Sigmoid colon (tissue), 7 donors: ENCODE measurements around the gene PET100. TPM values are rescaled to one million over a fixed set of nuclear protein-coding genes. Genes with fewer than 3 reads are reported as not detected.
A peak's percentile ranks its signal among the peaks of the same experiment; 100 is the strongest.

Experiments
- DNase-seq: peaks from one replicate; pipeline ENCODE4 v3.0.0-alpha.2; 2019
- H3K27ac ChIP-seq, 4 donors: fragments of 200-600 bp; sonication (generic); one replicate each; pipeline ENCODE4 v1.5.1; 2016 to 2019; ENCODE audit warnings: mild to moderate bottlenecking in 1 of 4
- H3K27me3 ChIP-seq, 3 donors: fragments of 200-600 bp; sonication (generic); one replicate each; pipeline ENCODE4 v1.5.1; 2019; ENCODE audit warnings: mild to moderate bottlenecking in 1 of 3
- H3K36me3 ChIP-seq, 4 donors: fragments of 200-600 bp; sonication (generic); one replicate each; pipeline ENCODE4 v1.5.1; 2016 to 2019
- H3K4me1 ChIP-seq, 4 donors: fragments of 200-600 bp; sonication (generic); one replicate each; pipeline ENCODE4 v1.5.1; 2017 to 2019
- H3K4me3 ChIP-seq, 4 donors: fragments of 200-600 bp; sonication (generic); one replicate each; pipeline ENCODE4 v1.5.1; 2017 to 2019; ENCODE audit warnings: mild to moderate bottlenecking in 2 of 4, moderate library complexity in 1 of 4
- H3K9me3 ChIP-seq, 4 donors: fragments of 200-600 bp in 3 of 4; sonication (generic) in 3 of 4; one replicate each; pipeline versions ENCODE4 v1.5.1 to v1.6.1; 2013 to 2019
- CTCF ChIP-seq, 4 experiments: fragments of 450-650 bp in 3 of 4; fragments of 200-600 bp in 1 of 4; IDR thresholded peaks; one replicate each; pipeline ENCODE4 v1.5.1; 2016 to 2019; ENCODE audit warnings: antibody characterized with exemption in 4 of 4, mild to moderate bottlenecking in 3 of 4, moderate library complexity in 2 of 4
- EP300 ChIP-seq, 4 donors: sonication (generic); formaldehyde crosslinking; IDR thresholded peaks; one replicate each; pipeline ENCODE4 v1.6.1; 2017; ENCODE audit warnings: antibody characterized with exemption in 4 of 4
- POLR2A ChIP-seq, 2 donors: fragments of 450-650 bp; IDR thresholded peaks; one replicate each; pipeline ENCODE4 v1.6.1; 2016; ENCODE audit warnings: antibody characterized with exemption in 2 of 2, mild to moderate bottlenecking in 2 of 2, moderate library complexity in 2 of 2
- POLR2AphosphoS5 ChIP-seq, 4 donors: sonication (generic); formaldehyde crosslinking; IDR thresholded peaks; one replicate each; pipeline ENCODE4 v1.6.1; 2017; ENCODE audit warnings: antibody characterized with exemption in 4 of 4
- WGBS, 2 donors: extraction: QIAGEN DNeasy Blood & Tissue Kit; methylation state at CpG; one replicate each; pipeline ENCODE4 v1.1.7; 2013; 5-methylcytosine and 5-hydroxymethylcytosine counted together
- intact Hi-C: fragments of 100-400 bp; cut with DNase I; formaldehyde crosslinking; loops from one replicate; pipeline ENCODE4 v1.15.1; 2023
- polyA plus RNA-seq, 3 donors: library from polyadenylated mRNA; stranded (reverse); fragments of 200-250 nt; gene quantifications; one replicate each; pipeline ENCODE4 v1.2.3, GENCODE V29; 2013
- total RNA-seq, 4 donors: library from RNA; depleted of rRNA; stranded (reverse); fragments of >200 nt; gene quantifications; one replicate each; pipeline ENCODE4 v1.1.0, GENCODE V29; 2016
- donor health status: healthy with polysubstance abuse.
- donor health status: Bipolar disorder and iron deficiency.
- donor health status: healthy.

Gene PET100
- total and polyA plus RNA-seq, 7 donors, result 10.8 to 70.9 (median 37.1) TPM

GRCh38 chr19:7636691-7637373 lies 7.2 kb downstream of the PET100 start, which contains the start of gene STXBP2:
Gene STXBP2 (plus strand): TSS chr19:7637110. CDS start chr19:7637150, 40 bp downstream.
- Histone ChIP-seq H3K4me3 (peak within 1 kb of the TSS in 3 of 4 donors; percentile 37 to 43 (median 41)), H3K36me3 (peaks cover 0 to 10% (median 0%) of the 10 kb centered on the region in 4 donors), H3K27me3 (peaks cover 0 to 41% (median 41%) of the 10 kb centered on the region in 3 donors), H3K4me1 (peaks cover 0 to 6% (median 1%) of the 10 kb centered on the region in 4 donors), H3K9me3 (no peaks in the 10 kb centered on the region), H3K27ac (peak within 1 kb of the TSS; percentile 6 to 65 (median 54))
- TF ChIP-seq POLR2A (IDR thresholded peaks at IDR 0.05) (peak in 1 of 2 donors; percentile 16), EP300 (IDR thresholded peaks at IDR 0.05) (no peak), CTCF (IDR thresholded peaks at IDR 0.05) (no peak), POLR2AphosphoS5 (IDR thresholded peaks at IDR 0.05) (peak in 2 of 4 donors; percentile 42 to 47)
- no peak for DNase-seq
- intact Hi-C loops, result no loop called here
- WGBS, 2 donors, result 6 to 9% methylated on average over 61 of the region's 61 CpGs

GRCh38 chr19:7637374-7638256 lies 8.0 kb downstream of the PET100 start:
- TF ChIP-seq POLR2A (IDR thresholded peaks at IDR 0.05), result no peak
- Histone ChIP-seq H3K4me1 (peaks cover 0 to 6% (median 1%) of the 10 kb centered on the region in 4 donors), H3K27ac (peak overlapping the region; percentile 6 to 65 (median 54)), H3K27me3 (peaks cover 0 to 45% (median 43%) of the 10 kb centered on the region in 3 donors), H3K36me3 (peaks cover 0 to 2% (median 0%) of the 10 kb centered on the region in 4 donors), H3K4me3 (peak overlapping the region in 3 of 4 donors; percentile 37 to 43 (median 41)), H3K9me3 (no peaks in the 10 kb centered on the region)
- intact Hi-C loops, result no loop called here
- WGBS, 2 donors, result 26 to 36% methylated on average over 30 of the region's 30 CpGs
- no peak for DNase-seq

- Histone ChIP-seq H3K36me3 (no peaks in the 10 kb centered on the region), H3K27ac (no peak overlapping the region), H3K4me3 (no peak overlapping the region), H3K27me3 (peaks cover 0 to 53% (median 52%) of the 10 kb centered on the region in 3 donors), H3K9me3 (no peaks in the 10 kb centered on the region), H3K4me1 (peaks cover 0 to 6% (median 1%) of the 10 kb centered on the region in 4 donors)
- intact Hi-C loops, result no loop called here
- no peak for DNase-seq
- 89 to 90% methylated on average over 12 of the region's 12 CpGs for WGBS, 2 donors
- TF ChIP-seq POLR2AphosphoS5 (IDR thresholded peaks at IDR 0.05), result no peak
- TF ChIP-seq CTCF (IDR thresholded peaks at IDR 0.05), result no peak
- no peak for TF ChIP-seq POLR2A (IDR thresholded peaks at IDR 0.05)
- no peak for TF ChIP-seq EP300 (IDR thresholded peaks at IDR 0.05)
Measured at GRCh38 chr19:7638802-7639465, 9.3 kb downstream of the PET100 start.

GRCh38 chr19:7639863-7640348 lies 10.3 kb downstream of the PET100 start:
- no peak overlapping the region for H3K27ac ChIP-seq
- H3K27me3 ChIP-seq, result peaks cover 0 to 56% (median 55%) of the 10 kb centered on the region in 3 donors
- no peak for TF ChIP-seq EP300 (IDR thresholded peaks at IDR 0.05)
- TF ChIP-seq POLR2AphosphoS5 (IDR thresholded peaks at IDR 0.05), result no peak
- no peak for TF ChIP-seq CTCF (IDR thresholded peaks at IDR 0.05)
- TF ChIP-seq POLR2A (IDR thresholded peaks at IDR 0.05), result no peak
- H3K4me1 ChIP-seq, result peaks cover 0 to 6% (median 1%) of the 10 kb centered on the region in 4 donors
- H3K9me3 ChIP-seq, result no peaks in the 10 kb centered on the region
- no peak for DNase-seq
- intact Hi-C loops, result no loop called here
- no peak overlapping the region for H3K4me3 ChIP-seq
- H3K36me3 ChIP-seq, result no peaks in the 10 kb centered on the region
- WGBS, 2 donors, result 97% methylated on average over 13 of the region's 13 CpGs
